H1 (cell line): Measurements from ENCODE around the gene MCMBP. TPM values are rescaled to one million over a fixed set of nuclear protein-coding genes. Genes with fewer than 3 reads are reported as not detected.

ENCODE experiments used
- CTCF ChIA-PET: fragments of 300-600 bp; sonication (Branson Sonifier 250); formaldehyde crosslinking; loops from one replicate; lab custom pipeline; 2021; ENCODE audit not compliant: partially characterized antibody; lab: Charles Lee
- POLR2A ChIA-PET: fragments of 300-600 bp; sonication (Branson Sonifier 250); formaldehyde crosslinking; loops from one replicate; lab custom pipeline; 2021; ENCODE audit warnings: inconsistent platforms; ENCODE audit not compliant: partially characterized antibody; lab: Charles Lee
- DNase-seq, 2 experiments: peaks; one replicate each; pipeline versions ENCODE4 v3.0.0 to v3.0.0-alpha.2; 2010 to 2022; ENCODE audit warnings: low spot score in 2 of 2, low read depth in 1 of 2, mixed read lengths in 1 of 2
- FAIRE-seq: peaks from 2 replicates; lab custom pipeline; 2011; peaks lifted over from hg19 to GRCh38; lab: Jason Lieb, UNC
- H2AFZ ChIP-seq: 2 replicates; pipeline ENCODE4 v1.8.1; 2012; ENCODE audit warnings: low read length, inconsistent platforms
- H2AK5ac ChIP-seq: 2 replicates; pipeline ENCODE4 v1.6.1; 2013; ENCODE audit warnings: low read depth, low read length
- H2BK120ac ChIP-seq: replicated peaks from 2 replicates; pipeline ENCODE3; 2013; ENCODE audit warnings: low read depth, low read length, inconsistent platforms
- H2BK12ac ChIP-seq: 2 replicates; pipeline ENCODE4 v1.6.1; 2013; ENCODE audit warnings: low read depth, low read length
- H2BK15ac ChIP-seq: 2 replicates; pipeline ENCODE4 v1.6.1; 2013; ENCODE audit warnings: low read length
- H2BK20ac ChIP-seq: 2 replicates; pipeline ENCODE4 v1.6.1; 2013; ENCODE audit warnings: low read length
- H2BK5ac ChIP-seq: 2 replicates; pipeline ENCODE4 v1.6.1; 2013; ENCODE audit warnings: low read depth, low read length
- H3K14ac ChIP-seq: 2 replicates; pipeline ENCODE4 v1.6.1; 2013; ENCODE audit warnings: inconsistent platforms; ENCODE audit not compliant: insufficient read length
- H3K18ac ChIP-seq: 2 replicates; pipeline ENCODE4 v1.6.1; 2013; ENCODE audit warnings: low read length; ENCODE audit errors: extremely low read depth
- H3K23ac ChIP-seq: 2 replicates; pipeline ENCODE4 v1.6.1; 2013; ENCODE audit warnings: inconsistent platforms; ENCODE audit not compliant: insufficient read length
- H3K23me2 ChIP-seq: 2 replicates; pipeline ENCODE4 v1.6.1; 2013; ENCODE audit warnings: low read depth, low read length
- H3K27ac ChIP-seq: 2 replicates; pipeline ENCODE4 v1.6.1; 2011; ENCODE audit warnings: low read depth, low read length, inconsistent platforms
- H3K27me3 ChIP-seq, 4 experiments: replicated peaks in 1 of 4; 1 replicate in 1 of 4; 2 replicates in 3 of 4; pipeline versions ENCODE4 v1.6.1 to v1.8.1; 2011 to 2013; ENCODE audit warnings: low read length in 3 of 4, mild to moderate bottlenecking in 3 of 4, inconsistent platforms in 2 of 4, mixed read lengths in 2 of 4, moderate library complexity in 1 of 4; ENCODE audit not compliant: control insufficient read depth in 3 of 4, insufficient read depth in 3 of 4; ENCODE audit errors: extremely low read depth in 1 of 4
- H3K36me3 ChIP-seq, 4 experiments: 2 replicates each; pipeline versions ENCODE4 v1.6.1 to v1.8.1; 2011 to 2013; ENCODE audit warnings: mild to moderate bottlenecking in 4 of 4, low read length in 3 of 4, moderate library complexity in 2 of 4, control low read depth in 1 of 4, inconsistent platforms in 1 of 4; ENCODE audit not compliant: insufficient read depth in 4 of 4, control insufficient read depth in 2 of 4
- H3K4ac ChIP-seq: replicated peaks from 2 replicates; pipeline ENCODE3; 2013; ENCODE audit warnings: low read length, low read depth, mixed read lengths, inconsistent platforms; ENCODE audit not compliant: insufficient read length
- H3K4me1 ChIP-seq, 4 experiments: replicated peaks in 1 of 4; 1 replicate in 1 of 4; 2 replicates in 3 of 4; pipeline versions ENCODE4 v1.6.1 to v1.8.1; 2011 to 2013; ENCODE audit warnings: low read length in 3 of 4, inconsistent platforms in 2 of 4, mixed read lengths in 1 of 4; ENCODE audit not compliant: insufficient read depth in 4 of 4, control insufficient read depth in 3 of 4
- H3K4me2 ChIP-seq, 2 experiments: 2 replicates each; pipeline versions ENCODE4 v1.6.1 to v1.8.1; 2011 to 2013; ENCODE audit warnings: low read depth in 2 of 2, low read length in 2 of 2, control low read depth in 1 of 2, inconsistent platforms in 1 of 2, mild to moderate bottlenecking in 1 of 2; ENCODE audit not compliant: insufficient read depth in 1 of 2
- H3K4me3 ChIP-seq, 4 experiments: fragments of 200-600, 300-600 bp in 1 of 4; sonication (generic), shearing (Covaris generic), sonication (Bioruptor Twin) in 1 of 4; 2 replicates each; pipeline versions ENCODE4 v1.5.1 to v1.8.1; 2011 to 2016; ENCODE audit warnings: low read length in 4 of 4, low read depth in 3 of 4, control low read depth in 2 of 4, inconsistent platforms in 2 of 4, mild to moderate bottlenecking in 2 of 4, mixed read lengths in 1 of 4, moderate library complexity in 1 of 4; ENCODE audit not compliant: insufficient read depth in 2 of 4; ENCODE audit errors: extremely low read depth in 1 of 4
- H3K56ac ChIP-seq: replicated peaks from 2 replicates; pipeline ENCODE3; 2013; ENCODE audit warnings: low read depth, mild to moderate bottlenecking, mixed read lengths, low read length, inconsistent platforms; ENCODE audit not compliant: insufficient read length
- H3K79me1 ChIP-seq: 2 replicates; pipeline ENCODE4 v1.6.1; 2013; ENCODE audit warnings: low read depth, low read length, control low read depth
- H3K79me2 ChIP-seq, 2 experiments: 2 replicates each; pipeline versions ENCODE4 v1.6.1 to v1.8.1; 2012 to 2013; ENCODE audit warnings: low read length in 2 of 2, mild to moderate bottlenecking in 2 of 2, inconsistent platforms in 1 of 2; ENCODE audit not compliant: insufficient read depth in 2 of 2, control insufficient read depth in 1 of 2
- H3K9ac ChIP-seq, 4 experiments: replicated peaks in 1 of 4; 1 replicate in 1 of 4; 2 replicates in 3 of 4; pipeline versions ENCODE4 v1.6.1 to v1.8.1; 2011 to 2013; ENCODE audit warnings: low read depth in 3 of 4, low read length in 3 of 4, control low read depth in 2 of 4, mild to moderate bottlenecking in 2 of 4, moderate library complexity in 2 of 4, inconsistent platforms in 1 of 4; ENCODE audit errors: extremely low read depth in 1 of 4
- H3K9me3 ChIP-seq, 2 experiments: 2 replicates each; pipeline versions ENCODE4 v1.6.1 to v1.8.1; 2012 to 2013; ENCODE audit warnings: mild to moderate bottlenecking in 2 of 2, moderate library complexity in 2 of 2, control low read depth in 1 of 2, inconsistent platforms in 1 of 2, low read depth in 1 of 2, low read length in 1 of 2, mixed read lengths in 1 of 2; ENCODE audit not compliant: insufficient read depth in 2 of 2
- H4K20me1 ChIP-seq, 2 experiments: replicated peaks in 1 of 2; 2 replicates each; pipeline versions ENCODE3 to v1.8.1; 2011 to 2013; ENCODE audit warnings: inconsistent platforms in 2 of 2, low read length in 2 of 2, mild to moderate bottlenecking in 1 of 2; ENCODE audit not compliant: insufficient read depth in 2 of 2, control insufficient read depth in 1 of 2
- H4K5ac ChIP-seq: 2 replicates; pipeline ENCODE4 v1.6.1; 2013; ENCODE audit warnings: low read length, low read depth, mixed read lengths, inconsistent platforms; ENCODE audit not compliant: insufficient read length
- H4K8ac ChIP-seq: 2 replicates; pipeline ENCODE4 v1.8.0; 2013; ENCODE audit warnings: mild to moderate bottlenecking, moderate library complexity, low read length, inconsistent platforms; ENCODE audit not compliant: insufficient read depth; ENCODE audit errors: extremely low read depth
- H4K91ac ChIP-seq: replicated peaks from 2 replicates; pipeline ENCODE3; 2013; ENCODE audit warnings: low read length, mixed read lengths, inconsistent platforms; ENCODE audit not compliant: insufficient read length
- CHD2 ChIP-seq: IDR thresholded peaks from 2 replicates; pipeline ENCODE4 v1.6.1; 2012; ENCODE audit warnings: low read length, improper control_type of control experiment
- WGBS, 2 experiments: shearing (Covaris generic) in 1 of 2; methylation state at CpG; one replicate each; pipeline versions ENCODE4 v1.1.6 to v1.1.7; 2013 to 2015; ENCODE audit warnings: low lambda C conversion rate in 2 of 2, mixed read lengths in 2 of 2, inconsistent platforms in 1 of 2, low coverage in 1 of 2, missing lambda C conversion rate in 1 of 2; ENCODE audit not compliant: insufficient replicate concordance in 2 of 2, insufficient coverage in 1 of 2, insufficient read length in 1 of 2; ENCODE audit errors: extremely low coverage in 1 of 2, missing lambda C conversion rate in 1 of 2; 5-methylcytosine and 5-hydroxymethylcytosine counted together
- polyA plus RNA-seq, 7 experiments: library from polyadenylated mRNA; depleted of rRNA in 3 of 7; stranded (reverse) in 5 of 7; unstranded in 2 of 7; fragments of >200 nt in 5 of 7; fragments of 200-250 nt in 2 of 7; gene quantifications; 1 replicate in 5 of 7; 2 replicates in 1 of 7; 4 replicates in 1 of 7; pipeline versions ENCODE4 v1.2.1 to v1.2.3, GENCODE V29; 2011 to 2013; ENCODE audit warnings: missing spikeins in 2 of 7, mixed read lengths in 2 of 7
- total RNA-seq: library from RNA; stranded (reverse); fragmentation: NEBNext Ultra II Directional; extraction: Animal tissue kit (Norgen Biotek cat#: 25700); gene quantifications from 2 replicates; pipeline ENCODE4 v1.2.1, GENCODE V29; 2021

The MCMBP gene
- total and polyA plus RNA-seq, 2 of the 8 experiments (the other 6 are each of a cell fraction or from before 2014, with no cell fraction given): 67.3 to 81.7 TPM

DNA sequence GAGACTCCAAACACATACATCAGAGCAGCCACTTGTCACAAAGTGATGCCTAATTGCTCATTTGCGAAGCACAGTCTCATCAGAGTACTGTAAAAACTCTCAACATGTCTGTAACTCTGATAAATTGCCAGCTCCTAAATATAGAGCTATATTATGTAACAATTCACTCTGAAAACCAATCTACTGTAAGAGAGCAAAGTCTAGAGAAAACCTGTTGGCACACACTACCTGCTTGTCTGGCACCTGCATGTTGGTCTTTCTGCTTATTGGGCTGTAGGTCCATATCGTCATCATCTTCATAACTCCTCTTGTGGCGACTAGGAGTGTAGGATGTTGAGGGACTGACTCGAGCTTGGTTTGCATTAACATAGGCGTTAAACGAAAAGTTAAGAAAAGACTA lies 19.8 kb downstream of the MCMBP start:
- H3K14ac ChIP-seq: no peak overlapping the region
- H2BK20ac ChIP-seq: no peak overlapping the region
- no peak overlapping the region for H3K4me3 ChIP-seq
- no peak overlapping the region for H3K4ac ChIP-seq
- POLR2A ChIA-PET: no interaction called here
- H3K23me2 ChIP-seq: no peaks in the 10 kb centered on the region
- H3K79me2 ChIP-seq: peaks cover 0 to 4% of the 10 kb centered on the region in 2 experiments; a peak in 2 of 4 replicates
- peaks cover 3 to 4% of the 10 kb centered on the region in 2 experiments for H4K20me1 ChIP-seq
- no peak for FAIRE-seq
- CTCF ChIA-PET: interaction anchor here (0.9 to 1.2 kb wide), 4 partner anchors 9 to 102 kb away, joined by 3 read pairs; no protein-coding TSS in a partner anchor
- H3K18ac ChIP-seq: no peak overlapping the region
- no peak overlapping the region for H4K5ac ChIP-seq
- no peaks in the 10 kb centered on the region for H3K27me3 ChIP-seq
- H2BK120ac ChIP-seq: no peak overlapping the region
- no peaks in the 10 kb centered on the region for H3K4me1 ChIP-seq
- no peak for TF ChIP-seq CHD2
- H4K8ac ChIP-seq: no peak overlapping the region
- no peak overlapping the region for H3K9ac ChIP-seq
- H2AFZ ChIP-seq: no peak overlapping the region
- no peak overlapping the region for H3K27ac ChIP-seq
- H3K79me1 ChIP-seq: no peaks in the 10 kb centered on the region; the same call in 1 of the 2 replicates
- no peak overlapping the region for H3K56ac ChIP-seq
- WGBS, 2 experiments: 90% methylated on average over 6 of the region's 6 CpGs; no CpG with 5 or more reads in 1 of the 2 experiments
- no peak overlapping the region for H2BK12ac ChIP-seq
- no peak overlapping the region for H2AK5ac ChIP-seq
- H3K4me2 ChIP-seq: no peak overlapping the region
- H4K91ac ChIP-seq: no peak overlapping the region
- no peak overlapping the region for H2BK5ac ChIP-seq
- no peak overlapping the region for H2BK15ac ChIP-seq
- no peak for DNase-seq
- H3K23ac ChIP-seq: no peak overlapping the region
- H3K36me3 ChIP-seq: peaks cover 16 to 68% (median 44%) of the 10 kb centered on the region in 4 experiments
- H3K9me3 ChIP-seq: no peaks in the 10 kb centered on the region
